Measurements from ENCODE around the gene STK32B.
"Not testable (repeated sequence)": the region's sequence is repeated elsewhere in the genome, so short reads cannot be mapped to it uniquely, and the experiment has no call there.

The STK32B gene

DNA sequence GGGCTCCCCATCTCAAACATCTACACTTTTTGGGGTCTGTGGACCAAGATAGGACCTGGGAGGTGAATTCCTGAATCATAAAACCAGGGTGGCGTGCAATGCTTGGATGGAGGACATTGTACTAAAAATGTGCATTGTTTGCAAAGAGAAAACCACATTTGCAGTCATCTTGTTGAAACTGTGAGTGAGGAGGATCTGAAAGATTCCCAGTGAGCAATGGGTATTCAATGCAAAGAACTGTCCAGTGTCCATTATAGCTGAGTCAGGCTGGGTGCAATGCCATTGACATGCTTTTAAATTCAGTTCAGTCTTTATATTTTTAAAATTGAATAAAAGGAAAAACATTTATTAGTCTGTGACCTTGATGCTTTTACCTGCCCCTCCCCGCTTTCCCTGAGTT is 215.7 kb downstream of the STK32B start:
- DNase-seq (ENCODE audit: low read depth) = no peak

DNA sequence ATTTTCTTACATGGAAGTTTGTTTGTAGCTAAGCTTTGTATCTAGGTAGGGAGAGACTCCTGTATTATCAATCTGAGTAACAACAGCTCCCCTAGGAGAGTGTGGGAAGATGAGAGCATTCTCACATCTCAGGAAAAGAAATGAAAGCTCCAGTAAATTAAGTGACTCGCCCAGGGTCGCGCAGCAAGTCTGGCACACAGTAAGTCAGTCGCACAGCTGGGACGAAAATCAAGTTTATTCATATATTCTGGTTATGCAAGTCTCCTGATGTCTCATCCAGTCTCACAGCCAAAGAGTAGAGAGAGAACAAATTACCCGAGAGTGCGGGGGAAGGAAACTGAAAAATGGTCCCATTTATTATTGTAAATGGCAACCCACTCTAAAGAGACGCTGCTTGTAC is 216.1 kb downstream of the STK32B start:
- no peak for DNase-seq (ENCODE audit: low read depth)

DNA sequence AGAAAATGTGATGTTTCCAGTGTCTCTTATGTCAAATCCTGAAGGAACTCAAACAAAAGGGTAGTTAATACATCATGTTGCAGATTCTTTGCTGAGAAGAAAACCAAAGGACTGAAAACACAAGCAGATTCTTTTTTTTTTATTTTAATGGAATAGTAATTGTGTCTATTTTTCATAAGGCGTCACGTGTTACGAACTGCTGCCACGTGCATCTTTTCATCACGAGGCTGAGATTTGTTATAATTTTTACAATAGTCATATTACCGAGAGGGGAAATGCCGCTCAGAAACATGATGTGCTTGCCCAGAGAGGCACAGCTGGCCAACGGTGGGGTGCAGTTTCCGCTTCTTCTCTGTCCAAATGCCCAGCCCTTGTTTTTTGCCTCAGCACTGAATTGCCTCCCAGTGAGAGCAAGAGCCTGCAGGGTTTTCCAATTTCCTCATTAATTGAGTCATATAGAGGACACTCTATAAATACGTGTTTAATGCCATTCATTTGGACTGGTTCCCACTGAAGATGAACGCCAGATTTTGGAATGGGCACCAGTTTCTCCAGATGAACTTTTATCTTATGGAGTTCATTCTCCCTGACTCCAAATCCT is 225.3 kb downstream of the STK32B start:
- DNase-seq (ENCODE audit: low read depth) = no peak

DNA sequence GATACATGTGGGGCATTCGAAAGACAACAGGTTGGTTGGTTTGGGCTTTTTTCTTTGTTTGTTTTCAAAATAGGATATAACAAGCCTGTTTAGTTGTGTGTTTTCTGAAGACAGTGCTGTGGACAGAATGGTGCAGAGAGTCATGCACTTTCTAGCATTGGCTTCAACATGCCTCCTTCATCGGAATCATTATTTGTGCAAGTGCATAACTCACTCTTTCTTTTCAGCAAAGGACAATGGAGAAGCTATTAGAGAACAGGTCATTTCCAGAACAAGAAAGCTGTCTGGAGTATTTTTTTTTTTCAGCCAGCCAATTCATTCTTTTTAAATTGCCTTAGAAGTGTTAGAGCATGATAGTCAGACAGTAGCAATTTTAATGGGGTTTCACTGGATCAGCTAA is 225.8 kb downstream of the STK32B start:
- DNase-seq (ENCODE audit: low read depth) = no peak

DNA sequence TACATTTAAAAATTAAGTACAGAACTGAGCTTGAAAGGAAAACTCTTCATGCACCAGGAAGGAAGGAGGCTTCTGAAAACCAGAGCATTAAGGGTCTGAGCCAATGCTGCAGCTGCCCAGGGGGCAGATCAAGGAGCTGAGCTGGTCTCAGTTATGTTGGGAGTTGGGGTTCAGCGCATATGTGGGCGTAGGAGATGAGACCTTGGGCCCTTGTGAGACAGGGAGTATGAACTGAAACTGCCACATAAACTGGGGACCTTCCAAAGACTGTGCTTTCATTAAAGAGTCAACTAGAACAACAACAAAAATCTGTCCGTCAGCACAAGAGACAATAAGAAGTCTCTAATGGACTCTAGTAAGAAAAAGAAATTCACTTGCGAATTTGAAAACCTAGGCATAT is 226.9 kb downstream of the STK32B start:
- no peak for DNase-seq (ENCODE audit: low read depth)

DNA sequence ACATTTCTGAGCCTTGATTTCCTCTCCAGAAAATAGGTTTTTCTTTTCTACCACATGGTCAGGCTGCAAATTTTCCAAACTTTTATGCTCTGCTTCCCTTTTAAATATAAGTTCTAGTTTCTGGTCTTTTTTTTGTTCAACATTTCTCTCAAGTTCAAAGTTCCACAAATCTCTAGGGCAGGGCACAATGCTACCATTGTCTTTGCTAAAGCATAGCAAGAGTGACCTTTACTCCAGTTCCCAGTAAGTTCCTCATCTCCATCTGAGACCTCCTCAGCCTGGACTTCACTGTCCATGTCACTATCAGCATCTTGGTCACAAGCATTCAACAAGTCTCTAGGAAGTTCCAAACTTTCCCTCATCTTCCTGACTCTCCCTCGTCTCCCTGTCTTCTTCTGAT is 228.8 kb downstream of the STK32B start:
- not testable (repeated sequence) for DNase-seq (ENCODE audit: low read depth)

DNA sequence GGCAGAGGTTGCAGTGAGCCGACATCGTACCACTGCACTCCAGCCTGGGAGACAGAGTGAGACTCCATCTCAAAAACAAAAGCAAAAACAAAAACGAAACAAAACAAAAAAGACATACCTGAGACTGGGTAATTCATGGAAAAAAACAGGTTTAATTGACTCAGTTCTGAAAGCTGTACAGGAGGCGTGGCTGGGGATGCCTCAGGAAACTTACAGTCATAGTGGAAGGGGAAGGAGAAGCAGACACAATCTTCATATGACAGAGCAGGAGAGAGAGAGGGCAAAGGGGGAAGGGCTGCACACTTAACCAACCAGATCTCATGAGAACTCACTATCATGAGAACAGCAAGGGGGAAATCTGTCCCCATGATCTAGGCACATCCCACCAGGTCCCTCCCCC is 229.5 kb downstream of the STK32B start:
- no peak for DNase-seq (ENCODE audit: low read depth)

DNA sequence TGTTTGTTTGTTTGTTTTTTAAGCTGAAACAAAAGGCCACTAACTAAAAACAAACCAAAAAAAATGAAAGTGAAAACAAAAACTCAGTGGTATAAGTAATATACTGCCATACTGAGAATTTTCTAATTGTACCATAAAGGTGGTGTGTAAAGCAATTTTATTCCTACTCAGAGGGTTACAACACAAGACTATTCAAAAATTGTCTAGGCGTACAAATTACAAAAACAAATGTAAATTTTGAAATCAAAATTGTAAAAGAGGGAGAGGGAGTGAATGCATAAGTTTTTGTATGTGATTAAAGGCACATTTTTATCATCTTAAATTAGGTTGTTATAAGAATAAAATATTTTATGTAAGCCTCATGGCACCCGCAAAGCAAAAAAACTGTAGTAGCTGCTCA is 232.6 kb downstream of the STK32B start:
- no peak for DNase-seq (ENCODE audit: low read depth)

DNA sequence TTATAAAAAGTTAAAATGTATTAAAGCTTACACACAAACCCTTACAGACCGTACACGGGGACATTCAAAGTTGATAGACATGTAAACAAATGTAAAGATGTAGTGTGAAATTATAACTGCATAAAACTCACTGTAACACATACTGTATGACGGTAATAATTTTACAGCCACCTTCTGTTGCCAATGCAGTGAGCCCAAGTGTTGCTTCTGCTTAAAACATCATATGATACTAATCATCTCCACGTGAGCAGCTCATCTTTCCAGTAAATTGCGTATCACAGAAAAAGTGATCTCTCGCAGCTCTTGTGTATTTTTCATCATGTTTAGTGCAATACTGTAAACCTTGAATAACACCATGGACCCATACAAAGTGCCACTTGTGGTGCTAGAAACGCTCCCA is 233.2 kb downstream of the STK32B start:
- DNase-seq (ENCODE audit: low read depth) = no peak

DNA sequence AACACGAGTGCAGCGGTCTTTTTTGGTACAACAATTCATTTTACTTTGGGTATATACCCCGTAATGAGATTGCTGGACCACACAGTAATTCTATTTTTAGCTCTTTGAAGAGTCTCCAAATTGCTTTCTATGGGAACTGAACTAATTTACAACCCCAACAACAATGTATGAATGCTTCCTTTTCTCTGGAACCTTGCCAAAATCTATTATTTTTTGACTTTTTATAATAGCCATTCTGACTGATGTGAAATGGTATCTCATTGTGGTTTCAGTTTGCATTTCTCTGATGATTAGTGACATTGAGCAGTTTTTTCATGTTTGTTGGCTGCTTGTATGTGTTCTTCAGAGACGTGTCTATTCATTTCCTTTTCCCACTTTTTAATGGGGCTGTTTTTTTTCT is 240.8 kb downstream of the STK32B start:
- no peak for DNase-seq (ENCODE audit: low read depth)

DNA sequence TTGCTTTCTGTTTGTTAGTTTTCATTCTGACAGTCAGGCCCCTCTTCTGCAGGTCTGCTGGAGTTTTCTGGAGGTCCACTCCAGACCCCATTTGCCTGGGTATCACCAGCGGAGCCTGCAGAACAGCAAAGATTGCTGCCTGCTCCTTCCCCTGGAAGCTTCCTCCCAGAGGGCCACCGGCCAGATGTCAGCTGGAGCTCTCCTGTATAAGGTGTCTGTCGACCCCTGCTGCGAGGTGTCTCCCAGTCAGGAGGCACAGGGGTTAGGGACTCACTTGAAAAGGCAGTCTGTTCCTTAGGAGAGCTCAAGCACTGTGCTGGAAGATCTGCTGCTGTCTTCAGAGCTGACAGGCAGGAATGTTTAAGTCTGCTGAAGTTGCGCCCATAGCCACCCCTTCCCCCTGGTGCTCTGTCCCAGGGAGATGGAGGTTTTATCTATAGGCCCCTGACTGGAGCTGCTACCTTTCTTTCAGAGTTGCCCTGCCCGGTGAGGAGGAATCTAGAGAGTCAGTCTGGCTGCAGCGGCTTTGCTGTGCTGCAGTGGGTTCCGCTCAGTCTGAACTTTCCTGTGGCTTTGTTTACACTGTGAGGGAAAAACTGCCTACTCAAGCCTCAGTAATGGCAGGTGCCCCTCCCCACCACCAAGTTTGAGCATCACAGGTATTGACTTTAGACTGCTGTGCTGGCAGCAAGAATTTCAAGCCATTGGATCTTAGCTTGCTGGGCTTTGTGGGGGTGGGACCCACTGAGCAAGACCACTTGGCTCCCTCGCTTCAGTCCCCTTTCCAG is 246.9 kb downstream of the STK32B start:
- DNase-seq (ENCODE audit: low read depth) = not testable (repeated sequence)

DNA sequence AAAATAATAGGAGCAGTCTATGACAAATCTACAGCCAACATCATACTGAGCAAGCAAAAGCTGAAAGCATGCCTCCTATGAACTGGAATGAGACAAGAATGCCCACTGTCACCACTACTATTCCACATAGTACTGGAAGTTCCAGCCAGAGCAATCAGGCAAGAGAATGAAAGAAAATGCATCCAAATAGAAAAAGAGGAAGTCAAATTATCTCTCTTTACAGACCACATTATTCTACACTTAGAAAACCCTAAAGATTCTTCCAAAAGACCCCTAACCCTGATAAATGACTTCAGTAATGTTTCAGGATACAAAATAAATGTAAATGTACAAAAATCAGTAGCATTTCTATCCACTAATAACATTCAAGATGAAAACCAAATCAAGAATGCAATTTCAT is 249.0 kb downstream of the STK32B start:
- no peak for DNase-seq (ENCODE audit: low read depth)

DNA sequence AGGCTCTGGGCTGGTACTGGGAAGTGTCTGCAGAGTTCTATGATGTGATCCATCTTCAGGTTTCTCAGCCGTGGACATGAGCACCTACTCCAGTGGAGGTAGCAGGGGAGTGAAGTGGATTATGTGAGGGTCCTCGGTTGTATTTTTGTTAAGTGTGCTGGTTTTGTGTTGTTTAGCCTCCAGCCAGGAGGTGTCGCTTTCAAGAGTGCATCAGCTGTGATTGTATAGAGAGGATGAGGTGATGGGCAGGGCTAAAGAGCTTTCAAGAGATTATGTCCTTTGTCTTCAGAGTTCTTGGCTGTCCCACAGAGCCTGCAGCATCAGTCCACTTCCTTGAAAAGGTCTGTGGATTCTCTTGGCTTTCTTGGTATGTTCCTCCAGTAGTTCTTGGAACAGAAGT is 256.6 kb downstream of the STK32B start:
- no peak for DNase-seq (ENCODE audit: low read depth)

DNA sequence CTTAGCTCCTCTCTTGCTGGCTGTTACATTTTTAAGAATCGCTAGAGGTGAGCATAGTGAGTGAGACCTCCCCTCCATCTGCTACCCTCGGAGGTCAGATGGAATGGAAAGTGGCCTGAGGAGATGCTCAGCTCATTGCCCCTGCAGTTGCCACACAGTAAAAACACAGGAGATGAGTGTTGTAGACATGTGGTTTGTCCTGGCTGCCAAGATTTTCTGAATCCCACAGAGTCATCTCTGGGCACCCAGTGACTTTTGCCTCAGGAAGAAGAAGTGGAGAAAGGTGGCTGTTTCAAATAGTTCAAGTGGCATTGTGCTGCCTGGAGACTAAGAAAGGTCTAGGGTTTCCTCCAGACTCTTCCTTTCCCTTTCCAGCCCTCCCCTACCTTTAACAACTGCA is 271.0 kb downstream of the STK32B start:
- DNase-seq (ENCODE audit: low read depth) = no peak

DNA sequence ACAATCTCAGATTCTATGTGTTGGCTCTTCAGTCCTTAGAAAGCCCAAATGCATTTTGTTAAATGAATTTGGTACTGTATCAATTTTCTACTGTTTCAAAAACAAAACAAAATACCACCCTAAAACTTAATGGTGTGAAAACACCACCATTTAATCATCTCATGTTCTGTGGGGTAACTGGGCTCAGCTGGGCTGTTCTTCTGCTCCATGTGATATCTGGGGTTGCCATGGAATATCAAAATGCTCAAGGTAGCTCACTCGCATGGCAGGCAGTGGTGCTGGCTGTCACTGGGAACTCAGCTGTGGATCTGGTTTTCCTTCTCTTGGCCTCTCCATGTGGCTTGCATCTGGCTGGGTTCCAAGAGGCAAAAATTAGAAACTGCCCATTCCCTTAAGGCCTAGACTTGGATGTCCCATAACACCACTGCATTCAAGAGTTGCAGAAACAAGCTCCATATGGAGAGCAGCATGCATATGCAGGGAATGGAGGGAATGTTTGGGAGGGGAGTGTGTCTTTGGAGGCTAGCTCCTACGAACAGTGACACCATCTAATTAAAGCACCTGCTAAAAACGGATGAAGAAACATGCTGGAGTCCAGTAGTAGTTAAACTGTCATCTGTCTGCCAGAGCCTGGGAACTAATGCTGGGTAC is 279.2 kb downstream of the STK32B start:
- DNase-seq (ENCODE audit: low read depth) = no peak

DNA sequence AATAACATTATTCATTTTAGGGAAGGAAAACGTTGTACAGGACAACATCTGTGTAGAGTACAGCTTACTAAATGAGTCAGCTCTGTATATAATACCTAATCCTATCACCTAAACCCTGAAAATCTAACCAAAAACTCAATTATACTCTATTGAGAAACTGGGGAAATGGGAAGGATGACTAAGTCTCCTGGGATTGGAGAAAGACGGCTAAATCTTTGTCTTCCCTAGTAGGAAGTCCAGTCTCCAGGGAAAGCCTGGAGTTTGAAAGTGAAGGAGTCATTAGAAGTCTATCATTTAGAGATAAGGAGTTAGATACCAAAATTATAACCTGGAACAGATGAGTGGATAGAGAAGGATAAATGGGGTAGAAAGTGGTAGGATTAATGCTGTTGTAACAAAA is 286.5 kb downstream of the STK32B start:
- DNase-seq (ENCODE audit: low read depth) = no peak

DNA sequence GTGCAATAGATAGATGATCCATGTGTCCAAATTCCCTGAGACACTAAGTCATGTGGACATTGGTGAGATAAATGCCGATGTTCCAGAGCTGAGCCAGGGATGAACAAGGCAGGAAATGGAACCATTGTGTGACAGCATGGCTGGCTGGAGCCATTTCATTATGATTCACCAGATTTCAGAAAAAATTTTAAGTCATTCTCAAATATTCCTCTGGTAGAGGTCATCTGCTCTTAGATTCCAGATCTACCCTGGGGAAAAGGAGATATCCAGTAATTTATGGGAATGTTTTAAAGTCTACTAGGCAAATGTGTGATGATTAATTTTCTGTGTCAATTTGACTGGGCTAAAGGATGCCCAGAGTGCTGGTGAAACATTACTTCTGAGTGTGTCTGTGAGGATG is 287.3 kb downstream of the STK32B start:
- DNase-seq (ENCODE audit: low read depth) = no peak

DNA sequence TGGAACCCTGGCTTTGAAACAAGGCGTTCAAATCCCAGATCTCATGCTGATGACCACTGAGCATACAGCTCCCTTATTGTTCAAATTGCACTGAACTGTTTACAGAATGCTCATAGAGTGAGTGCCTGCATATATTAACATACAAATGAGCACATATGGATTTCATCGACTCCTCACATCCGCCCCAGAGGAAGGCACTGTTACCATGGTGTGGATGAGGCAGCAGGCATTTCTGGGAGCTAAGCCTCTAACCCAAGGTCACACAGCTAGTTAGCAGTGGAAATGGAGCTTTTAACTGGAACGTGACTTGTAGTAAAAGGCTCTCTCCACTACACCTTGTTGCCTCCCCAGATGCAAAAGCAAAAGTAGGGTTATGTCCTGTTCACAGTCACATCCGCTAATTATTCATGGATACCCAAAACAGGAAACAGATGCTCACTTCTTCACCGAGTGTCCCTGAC is 289.7 kb downstream of the STK32B start:
- no peak for DNase-seq (ENCODE audit: low read depth)

DNA sequence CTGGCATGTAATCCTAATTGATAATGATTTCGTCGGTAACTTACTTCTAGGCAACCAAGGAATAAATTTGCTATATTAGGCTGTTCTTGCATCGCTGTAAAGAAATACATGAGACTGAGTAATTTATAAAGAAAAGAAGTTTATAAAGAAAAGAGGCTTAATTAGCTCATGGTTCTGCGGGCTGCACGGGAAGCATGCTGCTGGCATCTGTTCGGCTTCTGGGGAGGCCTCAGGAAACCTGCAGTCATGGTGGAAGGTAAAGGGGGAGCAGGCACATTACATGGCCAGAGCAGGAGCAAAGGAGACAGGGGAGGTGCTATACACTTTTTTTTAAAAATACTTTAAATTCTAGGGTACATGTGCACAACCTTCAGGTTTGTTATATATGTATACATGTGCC is 290.2 kb downstream of the STK32B start:
- no peak for DNase-seq (ENCODE audit: low read depth)

DNA sequence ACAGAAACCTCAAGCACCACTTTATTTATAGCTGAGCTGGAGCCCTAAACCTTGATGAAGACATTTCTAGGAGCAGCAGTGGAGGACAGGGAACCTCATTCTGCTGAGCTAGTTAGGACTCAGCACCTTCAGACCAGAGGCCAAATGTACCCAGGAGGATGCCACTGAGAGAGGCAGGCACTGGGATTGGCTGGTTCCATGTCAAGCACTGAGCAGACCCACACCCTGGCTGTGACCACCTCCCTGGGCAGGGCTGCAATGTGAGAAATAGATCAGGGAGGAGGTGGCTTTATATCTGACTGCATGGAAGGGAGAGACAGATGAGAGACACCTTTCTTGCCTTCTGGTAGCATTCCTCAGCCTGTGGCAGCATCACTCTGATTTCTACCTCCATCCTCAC is 304.6 kb downstream of the STK32B start:
- no peak for DNase-seq (ENCODE audit: low read depth)

DNA sequence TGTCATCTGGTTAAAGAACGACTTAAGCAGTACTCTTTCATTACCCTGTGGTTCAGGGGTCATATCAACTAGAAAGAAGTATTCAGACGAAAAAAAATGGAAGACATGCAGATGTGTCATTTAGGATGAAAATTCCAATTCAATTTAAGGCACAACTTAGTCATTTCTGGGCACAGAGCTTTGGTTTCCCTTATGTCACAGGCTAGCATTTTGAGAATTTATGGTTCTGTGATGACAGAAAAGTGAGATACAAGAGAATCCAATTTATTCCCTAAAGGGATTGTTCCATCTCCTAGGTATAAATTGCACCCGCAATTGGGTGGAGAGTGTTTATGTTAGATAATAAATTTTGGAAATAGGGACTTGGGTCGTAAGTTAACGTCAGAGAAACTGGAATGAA is 306.6 kb downstream of the STK32B start:
- no peak for DNase-seq (ENCODE audit: low read depth)

DNA sequence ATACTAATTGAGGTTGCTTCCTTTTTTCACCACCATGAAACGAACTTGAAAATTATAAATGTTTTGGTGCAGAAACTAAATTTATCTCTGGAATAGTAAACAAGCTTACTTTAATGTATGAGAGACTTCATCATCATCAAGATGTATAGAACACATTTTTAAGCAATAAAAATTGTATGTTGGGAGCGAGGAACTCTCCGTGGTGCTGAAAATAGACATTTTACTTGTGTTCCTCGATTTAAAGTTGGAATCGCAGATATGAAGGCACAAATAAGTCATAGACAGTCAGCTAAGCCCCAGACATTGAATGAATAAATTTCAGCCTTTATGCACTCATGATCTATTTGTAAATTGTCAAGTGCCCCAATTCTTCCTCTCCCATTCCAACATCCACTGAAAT is 310.7 kb downstream of the STK32B start:
- DNase-seq (ENCODE audit: low read depth) = no peak

DNA sequence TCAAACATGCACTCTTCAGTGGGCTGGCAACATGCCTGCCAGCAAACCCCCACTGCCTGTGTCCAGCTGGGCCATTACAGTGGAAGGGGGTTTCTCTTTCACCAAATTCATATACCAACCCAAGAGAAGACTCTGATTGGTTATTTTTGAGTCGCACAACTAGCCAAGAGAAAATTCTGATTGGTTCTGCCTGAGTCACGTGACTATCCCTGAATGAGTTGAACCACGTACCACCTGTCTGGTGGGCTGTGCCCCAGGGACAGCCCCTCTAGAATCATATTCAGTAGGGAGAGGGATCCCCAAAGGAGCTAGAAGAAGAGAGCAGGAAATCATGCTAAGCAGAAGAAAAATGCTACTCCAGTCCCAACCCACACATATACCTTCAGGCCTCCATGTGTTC is 313.1 kb downstream of the STK32B start:
- DNase-seq (ENCODE audit: low read depth) = no peak
